Stimulated activated CD8-positive, alpha-beta memory T cell treated with anti-CD3 and anti-CD28 coated beads, Interleukin-7, amount 100 ng/mL, for 4 hours (primary cell): Measurements from ENCODE around the gene ALDH1A3.

Source experiments
- DNase-seq, 2 donors: peaks; one replicate each; pipeline ENCODE4 v3.0.0-alpha.2; 2020; ENCODE audit warnings: low read depth in 2 of 2

ALDH1A3 gene

GRCh38 chr15:100925480-100925879 lies 45.8 kb downstream of the ALDH1A3 start:
- no peak for DNase-seq

- no peak for DNase-seq
Observed at GRCh38 chr15:100926258-100926657, 46.6 kb downstream of the ALDH1A3 start.

- DNase-seq: no peak
Observed at GRCh38 chr15:100926971-100927756, 47.5 kb downstream of the ALDH1A3 start.

DNA sequence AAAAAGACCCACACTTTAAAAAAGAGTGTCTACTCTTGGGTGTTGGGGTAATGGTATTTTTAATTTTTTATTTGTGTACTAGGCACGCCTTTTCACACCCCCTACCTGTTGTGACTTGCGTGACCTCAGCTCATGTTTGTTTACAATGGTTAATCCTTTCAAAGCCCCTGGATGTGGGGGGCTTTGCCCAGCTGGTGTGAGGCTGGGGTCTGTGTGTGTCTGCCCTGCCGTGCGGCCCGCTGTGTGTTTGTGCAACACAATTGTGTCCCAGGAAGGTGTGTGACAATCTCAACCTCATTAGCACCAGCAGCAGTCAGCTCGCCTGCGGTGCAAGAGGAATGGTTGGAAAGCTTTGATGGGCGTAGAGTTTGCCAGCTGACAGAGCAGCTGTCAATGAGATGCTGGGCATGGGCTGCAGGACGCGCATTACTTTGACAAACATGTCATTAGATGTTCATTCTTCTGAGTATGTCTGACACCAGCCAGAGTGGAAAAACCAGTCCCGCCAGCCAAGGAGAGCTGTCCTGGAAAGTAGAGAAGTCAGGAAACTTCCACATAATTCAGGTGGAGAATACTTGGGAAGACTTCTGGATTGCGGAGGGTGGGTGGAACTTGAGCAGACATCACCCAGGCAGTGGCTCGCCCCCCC lies 49.1 kb downstream of the ALDH1A3 start:
- DNase-seq: no peak

- DNase-seq: no peak
Observed at GRCh38 chr15:100929641-100930042, 50.0 kb downstream of the ALDH1A3 start.

DNA sequence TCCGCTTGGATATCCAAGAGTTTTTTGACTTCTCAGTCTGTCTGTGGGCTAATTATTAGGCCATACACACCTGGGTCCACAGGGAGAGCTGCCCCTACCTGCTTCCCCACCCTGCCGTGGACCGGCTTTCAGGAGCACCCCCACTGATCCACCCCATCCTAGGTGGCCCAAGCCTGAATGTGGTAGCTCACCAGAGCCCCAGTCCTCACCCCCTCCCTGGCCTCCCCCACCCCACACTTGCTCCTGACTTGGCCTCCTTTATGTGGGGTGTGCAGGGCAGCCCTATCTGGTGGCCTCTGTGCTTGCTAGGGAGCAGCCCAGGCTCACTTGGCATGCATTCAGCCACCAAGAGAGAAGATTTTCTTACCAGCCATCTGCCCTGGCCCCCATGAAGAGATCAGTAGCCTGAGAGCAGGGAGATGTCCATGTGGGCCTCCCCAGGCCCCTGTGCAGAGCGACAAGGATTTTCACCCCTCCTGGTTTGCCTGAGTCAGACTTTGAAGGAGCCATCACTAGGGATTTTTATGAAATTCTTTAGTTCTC lies 50.7 kb downstream of the ALDH1A3 start:
- no peak for DNase-seq

GRCh38 chr15:100931143-100931890 lies 51.7 kb downstream of the ALDH1A3 start:
- DNase-seq: no peak

- no peak for DNase-seq
Observed at GRCh38 chr15:100932676-100933348, 53.2 kb downstream of the ALDH1A3 start.

- no peak for DNase-seq
Observed at GRCh38 chr15:100934166-100934565, 54.5 kb downstream of the ALDH1A3 start.

DNA sequence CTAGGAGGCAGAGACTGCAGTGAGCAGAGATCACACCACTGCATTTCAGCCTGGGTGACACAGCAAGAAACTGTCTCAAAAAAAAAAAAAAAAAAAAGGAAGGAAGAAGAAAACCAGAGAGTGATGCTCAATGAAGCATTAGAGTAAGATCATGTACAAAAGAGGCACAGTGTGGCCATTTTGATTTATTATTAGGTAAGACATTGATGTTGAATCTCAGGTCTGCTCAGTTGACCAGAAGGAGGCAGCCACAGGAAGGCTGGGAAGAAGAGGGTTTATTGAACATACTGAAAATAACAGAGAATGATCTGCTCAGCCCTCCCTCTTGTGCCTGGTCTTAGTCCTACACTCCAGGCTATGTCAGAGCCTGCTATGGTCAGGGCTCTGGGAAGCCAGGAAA lies 55.1 kb downstream of the ALDH1A3 start:
- no peak for DNase-seq

GRCh38 chr15:100937171-100937570 lies 57.5 kb downstream of the ALDH1A3 start:
- no peak for DNase-seq

GRCh38 chr15:100939791-100940190 lies 60.2 kb downstream of the ALDH1A3 start:
- no peak for DNase-seq

- DNase-seq: no peak
Observed at GRCh38 chr15:100940767-100941379, 61.2 kb downstream of the ALDH1A3 start.

DNA sequence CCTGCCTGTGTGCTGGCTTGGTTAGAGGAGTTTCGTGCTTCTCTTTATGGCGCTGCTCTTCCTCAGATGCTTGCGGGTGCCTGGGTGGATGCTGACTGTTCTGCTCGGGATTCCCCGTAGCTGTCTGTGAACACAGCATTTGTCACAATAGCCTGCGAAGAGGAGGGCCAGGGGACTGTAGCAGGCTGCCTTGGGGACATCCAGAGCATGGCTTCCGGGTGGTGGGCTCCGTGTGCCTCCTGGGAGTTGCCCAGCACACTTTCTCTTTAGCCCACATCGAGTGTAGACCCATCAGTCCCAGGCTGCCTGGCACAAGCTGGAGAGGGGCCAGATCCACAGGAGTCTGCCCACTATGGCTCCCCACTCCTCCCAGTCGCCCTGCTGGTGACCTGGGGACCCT lies 61.9 kb downstream of the ALDH1A3 start:
- DNase-seq: no peak

GRCh38 chr15:100942656-100943425 lies 63.2 kb downstream of the ALDH1A3 start:
- DNase-seq: no peak

GRCh38 chr15:100944244-100944895 lies 64.7 kb downstream of the ALDH1A3 start:
- DNase-seq: no peak

DNA sequence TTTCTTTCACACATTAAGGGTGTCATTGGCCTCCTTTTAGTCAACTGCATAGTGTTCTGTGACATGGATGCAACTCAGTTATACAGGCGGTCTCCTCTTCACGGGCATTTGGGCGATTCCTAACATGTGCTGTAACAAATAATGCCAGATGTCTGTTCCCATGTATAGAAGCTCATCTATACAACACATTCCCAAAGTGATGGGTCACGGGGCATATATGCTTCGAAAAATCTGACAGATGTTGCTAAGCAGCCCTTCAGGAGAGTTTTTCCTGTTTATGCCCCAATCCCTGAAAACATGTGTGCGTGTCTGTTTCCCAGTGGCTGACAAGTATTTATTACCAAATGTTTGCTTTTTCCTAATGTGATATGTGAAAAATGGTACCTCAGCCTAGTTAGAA lies 65.4 kb downstream of the ALDH1A3 start:
- no peak for DNase-seq

GRCh38 chr15:100947760-100948429 lies 68.3 kb downstream of the ALDH1A3 start:
- DNase-seq: no peak

DNA sequence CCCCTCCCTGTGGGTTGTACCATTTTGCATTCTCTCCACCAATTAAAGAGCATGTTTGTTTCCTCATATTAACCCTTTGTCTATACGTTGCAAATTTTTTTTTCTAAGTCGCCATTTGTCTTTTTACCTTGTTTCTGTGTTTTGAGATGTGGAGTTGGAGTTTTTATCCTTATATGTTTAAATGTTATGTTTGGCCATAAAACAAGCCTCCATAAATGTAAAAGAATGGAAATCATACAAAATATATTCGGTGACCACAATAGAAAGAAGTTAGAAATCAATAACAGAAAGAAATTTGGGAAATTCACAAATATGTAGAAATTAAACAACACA lies 68.8 kb downstream of the ALDH1A3 start:
- DNase-seq: no peak

DNA sequence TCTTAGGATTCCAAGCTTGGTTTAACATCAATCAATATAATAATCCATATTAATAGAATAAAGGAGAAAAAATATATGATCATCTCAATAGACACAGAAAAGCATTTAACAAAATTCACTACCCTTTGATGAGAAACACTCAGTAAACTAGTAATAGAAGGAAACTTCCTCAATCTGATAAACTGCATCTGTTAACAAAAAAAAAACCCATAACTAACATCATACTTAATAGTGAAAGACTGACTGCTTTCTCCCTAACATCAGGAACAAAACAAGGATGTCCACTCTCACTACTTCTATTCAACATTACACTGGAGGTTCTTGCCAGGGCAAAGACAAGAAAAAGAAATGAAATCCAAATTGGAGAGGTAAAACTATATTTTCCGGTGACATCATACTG lies 70.1 kb downstream of the ALDH1A3 start:
- no peak for DNase-seq
